SK-N-MC (cell line): ENCODE data around the gene DIAPH3.

ENCODE experiments used
- DNase-seq: peaks from one replicate; pipeline ENCODE4 v3.0.0-alpha.2; 2011; ENCODE audit warnings: low read depth, low spot score
- H3K27ac ChIP-seq: fragments of 200-600 bp; sonication (generic); 2 replicates; pipeline ENCODE4 v1.5.1; 2016; ENCODE audit warnings: mixed run types
- H3K36me3 ChIP-seq: fragments of 200-600 bp; sonication (generic); 2 replicates; pipeline ENCODE4 v1.6.1; 2017; ENCODE audit warnings: antibody characterized with exemption, low read length, mixed read lengths; ENCODE audit not compliant: insufficient read depth
- H3K4me3 ChIP-seq: fragments of 200-600 bp; sonication (generic); 2 replicates; pipeline ENCODE4 v1.5.1; 2016
- H3K9ac ChIP-seq: fragments of 200-600 bp; sonication (generic); 2 replicates; pipeline ENCODE4 v1.8.0; 2017; ENCODE audit warnings: mixed run types, mixed read lengths; ENCODE audit not compliant: insufficient read length
- H3K9me3 ChIP-seq: fragments of 200-600 bp; sonication (generic); 2 replicates; pipeline ENCODE4 v1.6.1; 2017; ENCODE audit warnings: low read depth, mild to moderate bottlenecking, antibody characterized with exemption, low read length, moderate library complexity, mixed read lengths
- EZH2 ChIP-seq: fragments of 200-600 bp; sonication (generic); IDR thresholded peaks from one replicate; pipeline ENCODE4 v1.6.1; 2017; ENCODE audit warnings: antibody characterized with exemption
- FOXP2 ChIP-seq: optimal IDR thresholded peaks from 2 replicates; pipeline ENCODE3; 2011; ENCODE audit warnings: mild to moderate bottlenecking, moderate library complexity; ENCODE audit not compliant: insufficient read depth; ENCODE audit errors: extremely low read length, control extremely low read depth
- POLR2AphosphoS5 ChIP-seq: IDR thresholded peaks from 2 replicates; pipeline ENCODE4 v1.6.1; 2012; ENCODE audit warnings: mild to moderate bottlenecking, low read depth, low read length, borderline replicate concordance

Gene DIAPH3

DNA sequence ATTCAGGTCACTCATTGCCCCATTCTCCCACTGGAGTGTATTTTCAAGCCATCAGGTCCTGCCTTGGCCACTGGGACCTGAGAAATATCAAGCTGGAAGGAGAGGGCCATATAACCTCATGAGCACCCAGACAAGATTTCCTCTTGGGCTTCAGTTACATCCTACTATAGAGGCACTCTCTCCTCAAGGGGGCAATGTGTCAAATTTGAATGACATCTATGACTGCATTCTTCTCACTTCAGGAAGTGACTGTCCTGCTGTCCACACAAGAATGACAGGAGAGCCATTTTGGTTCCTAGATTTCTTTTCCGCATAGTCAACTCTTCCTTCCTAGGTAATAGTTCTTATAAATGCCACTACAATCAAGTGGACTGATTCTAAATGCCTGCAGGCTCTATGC lies 416.2 kb downstream of the DIAPH3 start:
- no peak overlapping the region for H3K4me3 ChIP-seq
- H3K9ac ChIP-seq: no peak overlapping the region
- no peak for DNase-seq
- H3K27ac ChIP-seq: no peak overlapping the region
- H3K36me3 ChIP-seq: no peaks in the 10 kb centered on the region
- no peaks in the 10 kb centered on the region for H3K9me3 ChIP-seq
- TF ChIP-seq POLR2AphosphoS5 (no peak), EZH2 (no peak), FOXP2 (no peak)

DNA sequence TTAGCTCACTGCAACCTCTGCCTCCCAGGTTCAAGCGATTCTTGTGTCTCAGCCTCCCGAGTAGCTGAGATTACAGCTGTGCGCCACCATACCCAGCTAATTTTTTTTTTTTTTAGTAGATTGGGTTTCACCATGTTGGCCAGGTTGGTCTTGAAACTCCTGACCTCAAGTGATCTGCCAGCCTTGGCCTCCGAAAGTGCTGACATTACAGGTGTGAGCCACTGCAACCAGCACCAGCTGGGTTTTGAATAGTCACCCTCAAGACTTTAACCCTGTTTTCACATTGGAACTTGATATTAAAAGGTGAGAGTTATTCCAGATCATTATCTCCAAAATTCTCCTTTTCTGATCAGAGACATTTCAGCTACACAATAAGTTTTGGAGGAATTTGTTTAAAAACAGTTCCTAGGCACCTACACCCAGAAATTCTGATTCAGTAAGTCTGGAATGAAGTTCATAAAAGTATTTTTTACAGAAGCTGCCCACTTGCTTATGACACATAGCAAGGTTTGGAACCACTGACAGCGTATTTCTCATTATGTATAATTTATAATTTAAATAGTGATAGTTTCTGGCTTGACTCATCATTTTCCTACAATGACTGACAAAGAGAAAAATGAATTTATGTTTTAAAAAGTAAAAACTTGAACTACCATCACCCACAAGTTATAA lies 417.3 kb downstream of the DIAPH3 start:
- Histone ChIP-seq H3K4me3 (no peak overlapping the region), H3K36me3 (no peaks in the 10 kb centered on the region), H3K27ac (no peak overlapping the region), H3K9me3 (no peaks in the 10 kb centered on the region), H3K9ac (no peak overlapping the region)
- TF ChIP-seq POLR2AphosphoS5 (no peak), EZH2 (no peak), FOXP2 (no peak)
- DNase-seq: no peak

DNA sequence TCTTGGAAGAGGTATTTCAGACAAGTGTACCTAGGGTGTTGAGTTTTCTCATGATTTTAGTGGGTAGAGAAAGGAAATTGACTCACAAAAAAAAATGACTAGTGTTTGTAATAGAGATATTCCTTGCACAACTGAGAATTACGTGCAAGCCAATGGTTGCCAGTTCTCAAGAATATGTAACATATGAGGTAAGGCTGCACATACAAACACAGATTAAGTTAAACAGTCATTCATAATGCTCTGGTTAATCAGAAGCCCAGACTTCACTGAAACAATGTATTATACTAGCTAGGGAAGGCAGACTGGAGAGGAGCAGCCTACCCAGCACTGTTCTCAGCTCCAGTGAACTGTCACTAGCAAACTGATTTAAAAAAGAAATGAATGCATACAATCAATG lies 418.3 kb downstream of the DIAPH3 start:
- Histone ChIP-seq H3K9me3 (no peaks in the 10 kb centered on the region), H3K4me3 (no peak overlapping the region), H3K27ac (no peak overlapping the region), H3K9ac (no peak overlapping the region), H3K36me3 (no peaks in the 10 kb centered on the region)
- DNase-seq: no peak
- no peak for TF ChIP-seq POLR2AphosphoS5
- TF ChIP-seq EZH2: no peak
- no peak for TF ChIP-seq FOXP2

DNA sequence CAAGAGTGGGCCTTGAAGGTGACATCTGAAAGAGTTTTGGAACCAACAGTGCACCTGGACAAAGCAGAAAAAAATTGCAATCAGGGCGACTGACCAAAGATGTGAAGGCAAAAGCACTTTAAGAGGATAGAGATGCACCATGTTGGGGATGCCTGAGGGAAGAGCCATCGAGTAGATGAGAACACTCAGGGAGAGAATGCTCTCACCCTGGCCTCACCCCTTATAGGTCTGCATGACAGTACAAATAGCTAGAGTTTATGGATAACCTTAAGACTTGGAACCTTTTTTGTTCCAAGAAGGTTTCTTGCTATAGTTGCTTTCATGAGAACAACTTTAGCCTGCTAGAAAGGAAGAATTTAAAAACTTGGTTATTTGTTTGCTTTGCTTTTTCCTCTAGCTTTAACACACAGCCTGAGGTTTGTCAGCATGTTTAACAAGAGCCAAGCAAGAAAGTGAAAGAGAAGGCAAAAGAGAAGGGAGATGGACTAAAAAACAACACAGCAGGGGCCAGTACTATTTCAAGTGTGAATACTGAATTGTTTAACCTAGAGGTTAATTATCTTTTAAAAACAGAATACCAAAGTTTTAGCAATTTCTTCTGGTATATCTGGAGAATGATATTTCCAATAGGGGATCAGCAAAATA lies 418.9 kb downstream of the DIAPH3 start:
- Histone ChIP-seq H3K27ac (no peak overlapping the region), H3K9me3 (no peaks in the 10 kb centered on the region), H3K9ac (no peak overlapping the region)

DNA sequence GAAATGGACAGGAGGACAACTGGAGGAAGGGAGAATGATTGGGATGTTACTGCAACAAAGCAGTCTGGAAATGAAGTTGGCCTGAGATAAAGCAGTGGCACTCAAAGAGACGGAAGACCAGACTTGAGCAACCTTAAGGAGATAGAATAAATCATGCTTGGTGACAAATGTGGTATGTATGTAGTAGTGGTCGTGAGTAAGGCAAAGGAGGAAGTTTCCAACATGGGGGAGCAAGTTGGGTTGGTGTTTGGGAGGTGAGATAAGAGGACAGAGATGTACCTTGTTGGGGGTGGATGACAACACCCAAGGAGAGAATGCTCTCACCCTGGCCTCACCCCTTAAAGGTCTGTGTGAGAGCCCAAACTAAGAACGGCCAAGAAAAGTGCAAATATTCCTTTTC lies 420.5 kb downstream of the DIAPH3 start:
- no peak for DNase-seq
- Histone ChIP-seq H3K4me3 (no peak overlapping the region), H3K36me3 (no peaks in the 10 kb centered on the region), H3K9ac (no peak overlapping the region), H3K27ac (no peak overlapping the region), H3K9me3 (no peaks in the 10 kb centered on the region)
- TF ChIP-seq POLR2AphosphoS5: no peak
- no peak for TF ChIP-seq EZH2
- TF ChIP-seq FOXP2: no peak

More for the DNA sequence above, 418.9 kb downstream of the DIAPH3 start:
- no peak for DNase-seq
- H3K4me3 ChIP-seq: no peak overlapping the region
- no peaks in the 10 kb centered on the region for H3K36me3 ChIP-seq
- no peak for TF ChIP-seq POLR2AphosphoS5
- no peak for TF ChIP-seq FOXP2
- no peak for TF ChIP-seq EZH2

DNA sequence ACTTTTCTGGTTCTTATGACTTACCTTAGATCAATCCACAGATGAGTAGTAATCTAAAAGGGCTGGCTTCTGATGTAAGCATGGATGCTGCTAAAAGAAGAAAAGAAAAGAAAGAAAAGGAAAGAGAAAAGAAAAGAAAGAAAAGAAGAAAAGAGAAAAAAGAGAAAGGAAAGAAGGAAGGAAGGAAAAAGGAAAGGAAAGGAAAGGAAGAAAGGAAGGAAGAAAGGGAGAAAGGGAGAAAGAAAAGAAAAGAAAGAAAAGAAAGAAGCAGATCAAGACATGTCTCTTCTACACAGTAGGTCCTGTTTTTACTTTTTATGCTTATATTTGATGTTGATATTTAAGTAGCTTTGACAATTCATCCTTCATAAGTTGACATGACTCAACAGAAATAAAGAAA lies 421.3 kb downstream of the DIAPH3 start:
- Histone ChIP-seq H3K9ac (no peak overlapping the region), H3K4me3 (no peak overlapping the region), H3K36me3 (no peaks in the 10 kb centered on the region), H3K27ac (no peak overlapping the region), H3K9me3 (no peaks in the 10 kb centered on the region)
- TF ChIP-seq POLR2AphosphoS5 (no peak), EZH2 (no peak), FOXP2 (no peak)
- no peak for DNase-seq

DNA sequence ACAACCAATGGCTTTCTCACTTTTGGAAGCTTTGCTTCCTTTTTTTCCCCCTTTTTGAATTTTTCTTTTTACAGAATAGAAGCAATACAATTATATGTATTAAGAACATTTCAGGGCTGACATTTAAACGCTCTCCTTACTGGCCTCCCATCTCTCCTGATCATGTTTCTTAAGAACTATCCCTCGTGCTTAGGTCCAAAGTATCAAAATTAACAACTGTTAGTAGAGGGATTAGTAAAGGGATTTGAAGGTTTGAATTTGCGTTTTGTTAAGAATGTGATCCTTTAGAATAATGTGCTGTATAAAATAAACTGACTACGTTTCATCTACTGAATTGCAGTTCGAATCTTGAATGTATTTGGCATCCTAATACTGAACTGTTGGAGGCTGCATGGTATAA lies 424.8 kb downstream of the DIAPH3 start:
- no peak overlapping the region for H3K9ac ChIP-seq
- no peaks in the 10 kb centered on the region for H3K9me3 ChIP-seq
- TF ChIP-seq FOXP2 (no peak), EZH2 (no peak), POLR2AphosphoS5 (no peak)
- H3K27ac ChIP-seq: no peak overlapping the region
- no peak overlapping the region for H3K4me3 ChIP-seq
- DNase-seq: no peak
- H3K36me3 ChIP-seq: no peaks in the 10 kb centered on the region

DNA sequence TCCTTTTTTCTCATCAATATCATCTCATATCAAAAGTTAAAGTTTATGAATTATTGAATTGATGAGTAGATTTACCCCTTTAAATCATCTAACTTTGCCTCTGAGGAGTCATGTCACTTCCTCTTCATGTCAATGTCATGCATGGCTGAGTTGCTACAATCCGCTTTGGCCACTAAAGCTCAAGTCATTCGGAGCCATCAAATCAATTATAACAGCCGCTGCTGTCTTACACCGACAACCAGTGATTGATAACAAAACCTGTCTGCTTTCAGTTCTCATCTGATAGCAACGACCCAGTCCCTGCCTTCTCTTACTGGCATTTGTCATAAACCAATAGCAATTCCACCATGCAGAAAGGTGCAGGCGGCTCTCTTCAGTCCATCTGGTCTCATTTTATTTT lies 429.3 kb downstream of the DIAPH3 start:
- no peaks in the 10 kb centered on the region for H3K36me3 ChIP-seq
- H3K9ac ChIP-seq: no peak overlapping the region
- TF ChIP-seq FOXP2: no peak
- TF ChIP-seq EZH2: no peak
- no peak for TF ChIP-seq POLR2AphosphoS5
- no peak overlapping the region for H3K4me3 ChIP-seq
- H3K27ac ChIP-seq: no peak overlapping the region
- DNase-seq: no peak
- no peaks in the 10 kb centered on the region for H3K9me3 ChIP-seq
